ENCODE data around the gene CACUL1. TPM values are rescaled to one million over a fixed set of nuclear protein-coding genes. Genes with fewer than 3 reads are reported as not detected.

The CACUL1 gene
- total and polyA plus RNA-seq, 2 of the 13 experiments (the other 11 are each of a cell fraction or from before 2014, with no cell fraction given): 14.2 to 31.0 TPM

- Histone ChIP-seq H3K4me2 (ENCODE audit: low read depth, low read length) (no peak overlapping the region), H3K79me2 (ENCODE audit: insufficient read depth, low read length) (peaks cover 2% of the 10 kb centered on the region), H3K4me1 (ENCODE audit: insufficient read depth, low read length) (no peaks in the 10 kb centered on the region), H2AFZ (ENCODE audit: low read length) (no peak overlapping the region), H3K9me3 (ENCODE audit: low read length) (no peaks in the 10 kb centered on the region), H3K36me3 (replicated peaks in 1 of 2; ENCODE audit: control insufficient read depth in 1 of 2, insufficient read depth in 2 of 2, low read length in 2 of 2) (peaks cover 1 to 18% of the 10 kb centered on the region in 2 experiments; a peak in 4 of 5 replicates), H3K9ac (ENCODE audit: insufficient read depth, low read depth, low read length) (no peak overlapping the region), H3K27me3 (ENCODE audit: control insufficient read depth in 1 of 2, insufficient read depth in 2 of 2, low read length in 2 of 2) (no peaks in the 10 kb centered on the region), H4K20me1 (ENCODE audit: insufficient read depth, low read length) (peaks cover 8% of the 10 kb centered on the region; the same call in 1 of the 2 replicates), H3K4me3 (replicated peaks in 1 of 3; ENCODE audit: insufficient read depth in 1 of 3, low read depth in 2 of 3, low read length in 3 of 3) (no peak overlapping the region), H3K27ac (ENCODE audit: extremely low read length, insufficient read depth, low read length) (no peak overlapping the region)
- no peak for FAIRE-seq
- POLR2A ChIA-PET: no interaction called here
- CTCF ChIA-PET (ENCODE audit: low intra/inter-chr PET ratio, low total read pairs): interaction anchor here (1.0 to 1.6 kb wide), 2 partner anchors 79 to 153 kb away, joined by 3 to 19 read pairs; no protein-coding TSS in a partner anchor
- DNase-seq (ENCODE audit: low spot score): no peak
- in situ Hi-C loops (cut with HindIII; ENCODE audit: extremely low pct_ligation_motif_present, low pct_unique_long_range_greater_than_20kb) (no loop called here), intact Hi-C loops (cut with micrococcal nuclease; ENCODE audit: unreplicated experiment) (loop anchor here (1.0 to 2.0 kb wide), 2 partner anchors 55 to 153 kb away; no protein-coding TSS in a partner anchor)
- WGBS (ENCODE audit: low lambda C conversion rate): 75% methylated on average over 3 of the region's 3 CpGs
- no TSS peak for BruUV-seq (replicated peaks)
- TF ChIP-seq ZNF205 (CRISPR knock-in tag; IDR thresholded peaks at IDR 0.05) (no peak), IKZF4 (CRISPR knock-in tag; IDR thresholded peaks at IDR 0.05; ENCODE audit: borderline replicate concordance, low read depth, not compliant biosample characterization) (no peak), ZNF326 (CRISPR knock-in tag; IDR thresholded peaks at IDR 0.05; ENCODE audit: borderline replicate concordance) (no peak), HOXD1 (CRISPR knock-in tag; IDR thresholded peaks at IDR 0.05) (no peak), ZNF788 (CRISPR knock-in tag; IDR thresholded peaks at IDR 0.05; ENCODE audit: borderline replicate concordance) (no peak), ZNF138 (CRISPR knock-in tag; IDR thresholded peaks at IDR 0.05; ENCODE audit: low read depth) (no peak), MLLT10 (CRISPR knock-in tag; IDR thresholded peaks at IDR 0.05) (no peak), TEAD2 (CRISPR knock-in tag; IDR thresholded peaks at IDR 0.05) (no peak), SRY (CRISPR knock-in tag; IDR thresholded peaks at IDR 0.05) (no peak), KAT8 (CRISPR knock-in tag; IDR thresholded peaks at IDR 0.05) (no peak), ATRX (CRISPR knock-in tag; IDR thresholded peaks at IDR 0.05; ENCODE audit: borderline replicate concordance) (no peak), ZBTB3 (CRISPR knock-in tag; IDR thresholded peaks at IDR 0.05; ENCODE audit: borderline replicate concordance, low read depth) (no peak), HOXA9 (CRISPR knock-in tag; IDR thresholded peaks at IDR 0.05; ENCODE audit: borderline replicate concordance) (no peak)
- TF ChIP-seq, protein P1, sequence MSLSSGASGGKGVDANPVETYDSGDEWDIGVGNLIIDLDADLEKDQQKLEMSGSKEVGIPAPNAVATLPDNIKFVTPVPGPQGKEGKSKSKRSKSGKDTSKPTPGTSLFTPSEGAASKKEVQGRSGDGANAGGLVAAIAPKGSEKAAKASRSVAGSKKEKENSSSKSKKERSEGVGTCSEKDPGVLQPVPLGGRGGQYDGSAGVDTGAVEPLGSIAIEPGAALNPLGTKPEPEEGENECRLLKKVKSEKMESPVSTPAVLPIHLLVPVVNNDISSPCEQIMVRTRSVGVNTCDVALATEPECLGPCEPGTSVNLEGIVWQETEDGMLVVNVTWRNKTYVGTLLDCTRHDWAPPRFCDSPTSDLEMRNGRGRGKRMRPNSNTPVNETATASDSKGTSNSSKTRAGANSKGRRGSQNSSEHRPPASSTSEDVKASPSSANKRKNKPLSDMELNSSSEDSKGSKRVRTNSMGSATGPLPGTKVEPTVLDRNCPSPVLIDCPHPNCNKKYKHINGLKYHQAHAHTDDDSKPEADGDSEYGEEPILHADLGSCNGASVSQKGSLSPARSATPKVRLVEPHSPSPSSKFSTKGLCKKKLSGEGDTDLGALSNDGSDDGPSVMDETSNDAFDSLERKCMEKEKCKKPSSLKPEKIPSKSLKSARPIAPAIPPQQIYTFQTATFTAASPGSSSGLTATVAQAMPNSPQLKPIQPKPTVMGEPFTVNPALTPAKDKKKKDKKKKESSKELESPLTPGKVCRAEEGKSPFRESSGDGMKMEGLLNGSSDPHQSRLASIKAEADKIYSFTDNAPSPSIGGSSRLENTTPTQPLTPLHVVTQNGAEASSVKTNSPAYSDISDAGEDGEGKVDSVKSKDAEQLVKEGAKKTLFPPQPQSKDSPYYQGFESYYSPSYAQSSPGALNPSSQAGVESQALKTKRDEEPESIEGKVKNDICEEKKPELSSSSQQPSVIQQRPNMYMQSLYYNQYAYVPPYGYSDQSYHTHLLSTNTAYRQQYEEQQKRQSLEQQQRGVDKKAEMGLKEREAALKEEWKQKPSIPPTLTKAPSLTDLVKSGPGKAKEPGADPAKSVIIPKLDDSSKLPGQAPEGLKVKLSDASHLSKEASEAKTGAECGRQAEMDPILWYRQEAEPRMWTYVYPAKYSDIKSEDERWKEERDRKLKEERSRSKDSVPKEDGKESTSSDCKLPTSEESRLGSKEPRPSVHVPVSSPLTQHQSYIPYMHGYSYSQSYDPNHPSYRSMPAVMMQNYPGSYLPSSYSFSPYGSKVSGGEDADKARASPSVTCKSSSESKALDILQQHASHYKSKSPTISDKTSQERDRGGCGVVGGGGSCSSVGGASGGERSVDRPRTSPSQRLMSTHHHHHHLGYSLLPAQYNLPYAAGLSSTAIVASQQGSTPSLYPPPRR (CRISPR knock-in tag; IDR thresholded peaks at IDR 0.05; ENCODE audit: borderline replicate concordance): no peak
- no peak; the same call in 2 of the 3 replicates for ATAC-seq
Observed at GRCh38 chr10:118721539-118721876, 33.3 kb downstream of the CACUL1 start.

Measured in HepG2 (cell line).